IMR-90 (cell line): ENCODE results near the gene CERKL. TPM values are rescaled to one million over a fixed set of nuclear protein-coding genes. Genes with fewer than 3 reads are reported as not detected.

Experiments
- ATAC-seq: fragments of 200-7000 bp; cut with Tn5 transposase; 2 replicates; pipeline ENCODE4 v1.9.1; 2020; ENCODE audit warnings: low read depth, mild to moderate bottlenecking, moderate library complexity
- BruUV-seq: library from RNA; stranded (reverse); fragments of 400-500 nt; replicated peaks from 2 replicates; lab custom pipeline; 2021; lab: Mats Ljungman, UMichigan
- CTCF ChIA-PET: fragments of 300-600 bp; formaldehyde crosslinking; extraction: SDS; loops from one replicate; lab custom pipeline; 2021; ENCODE audit warnings: antibody characterized with exemption; lab: Yijun Ruan, JAX
- POLR2A ChIA-PET: fragments of 300-600 bp; sonication (Branson Sonifier 250); formaldehyde crosslinking; loops from one replicate; lab custom pipeline; 2022; ENCODE audit warnings: antibody characterized with exemption; ENCODE audit not compliant: unreplicated experiment; lab: Charles Lee
- DNase-seq: peaks from one replicate; pipeline ENCODE4 v3.0.0; 2013
- H2AFZ ChIP-seq: replicated peaks from 2 replicates; pipeline ENCODE3; 2013; ENCODE audit warnings: low read length, mild to moderate bottlenecking; ENCODE audit not compliant: poor library complexity
- H2AK5ac ChIP-seq: 2 replicates; pipeline ENCODE4 v1.6.1; 2013; ENCODE audit warnings: low read depth, low read length, inconsistent platforms
- H2AK9ac ChIP-seq: replicated peaks from 2 replicates; pipeline ENCODE3; 2013; ENCODE audit warnings: mild to moderate bottlenecking, low read depth, low read length, moderate library complexity; ENCODE audit not compliant: poor library complexity
- H2BK120ac ChIP-seq: 2 replicates; pipeline ENCODE4 v1.6.1; 2013; ENCODE audit warnings: low read depth, low read length, inconsistent platforms
- H2BK15ac ChIP-seq: 3 replicates; pipeline ENCODE4 v1.6.1; 2013; ENCODE audit warnings: low read depth, low read length, inconsistent platforms
- H2BK20ac ChIP-seq: 2 replicates; pipeline ENCODE4 v1.6.1; 2013; ENCODE audit warnings: low read depth, mild to moderate bottlenecking, inconsistent platforms, low read length, moderate library complexity
- H2BK5ac ChIP-seq: 2 replicates; pipeline ENCODE4 v1.6.1; 2013; ENCODE audit warnings: mild to moderate bottlenecking, low read depth, low read length, inconsistent platforms; ENCODE audit not compliant: poor library complexity, severe bottlenecking
- H3K14ac ChIP-seq: replicated peaks from 2 replicates; pipeline ENCODE4 v1.6.1; 2013; ENCODE audit warnings: low read depth, low read length, inconsistent platforms
- H3K18ac ChIP-seq: 2 replicates; pipeline ENCODE4 v1.6.1; 2013; ENCODE audit warnings: low read depth, low read length, control low read depth
- H3K23ac ChIP-seq: 2 replicates; pipeline ENCODE4 v1.6.1; 2013; ENCODE audit warnings: low read depth, low read length, inconsistent platforms
- H3K27ac ChIP-seq: 2 replicates; pipeline ENCODE4 v1.5.1; 2013; ENCODE audit warnings: mild to moderate bottlenecking, control low read depth, low read length; ENCODE audit not compliant: insufficient read depth
- H3K27me3 ChIP-seq: 2 replicates; pipeline ENCODE4 v1.6.1; 2013; ENCODE audit warnings: low read length; ENCODE audit not compliant: control insufficient read depth, insufficient read depth
- H3K36me3 ChIP-seq: 2 replicates; pipeline ENCODE4 v1.6.1; 2013; ENCODE audit warnings: low read length, mixed read lengths; ENCODE audit not compliant: control insufficient read depth, insufficient read depth
- H3K4ac ChIP-seq: 2 replicates; pipeline ENCODE4 v1.6.1; 2013; ENCODE audit warnings: low read depth, low read length, inconsistent platforms
- H3K4me1 ChIP-seq: 2 replicates; pipeline ENCODE4 v1.6.1; 2013; ENCODE audit warnings: low read length, mixed read lengths; ENCODE audit not compliant: control insufficient read depth, insufficient read depth
- H3K4me2 ChIP-seq: 2 replicates; pipeline ENCODE4 v1.6.1; 2013; ENCODE audit warnings: low read depth, mild to moderate bottlenecking, control low read depth, low read length, moderate library complexity
- H3K4me3 ChIP-seq: 2 replicates; pipeline ENCODE4 v1.5.1; 2013; ENCODE audit warnings: low read depth, mild to moderate bottlenecking, control low read depth, low read length, moderate library complexity; ENCODE audit not compliant: insufficient read depth
- H3K56ac ChIP-seq: 2 replicates; pipeline ENCODE4 v1.6.1; 2013; ENCODE audit warnings: low read length, inconsistent platforms; ENCODE audit not compliant: insufficient read depth; ENCODE audit errors: extremely low read depth
- H3K79me1 ChIP-seq, 2 experiments: 2 replicates each; pipeline ENCODE4 v1.6.1; 2013; ENCODE audit warnings: low read length in 2 of 2, inconsistent platforms in 1 of 2, low read depth in 1 of 2
- H3K9ac ChIP-seq: 2 replicates; pipeline ENCODE4 v1.6.1; 2013; ENCODE audit warnings: low read depth, low read length, control low read depth
- H3K9me1 ChIP-seq: 2 replicates; pipeline ENCODE4 v1.6.1; 2013; ENCODE audit warnings: low read length, inconsistent platforms; ENCODE audit not compliant: insufficient read depth
- H3K9me3 ChIP-seq: 2 replicates; pipeline ENCODE4 v1.6.1; 2013; ENCODE audit warnings: low read length; ENCODE audit not compliant: control insufficient read depth, insufficient read depth
- H4K20me1 ChIP-seq: 2 replicates; pipeline ENCODE4 v1.6.1; 2013; ENCODE audit warnings: low read length, inconsistent platforms; ENCODE audit not compliant: insufficient read depth
- H4K5ac ChIP-seq: 2 replicates; pipeline ENCODE4 v1.6.1; 2013; ENCODE audit warnings: mild to moderate bottlenecking, low read depth, low read length, control low read depth
- H4K8ac ChIP-seq, 2 experiments: 2 replicates each; pipeline ENCODE4 v1.6.1; 2013; ENCODE audit warnings: low read depth in 2 of 2, low read length in 2 of 2, control low read depth in 1 of 2, inconsistent platforms in 1 of 2
- H4K91ac ChIP-seq: 2 replicates; pipeline ENCODE4 v1.6.1; 2013; ENCODE audit warnings: low read depth, low read length, inconsistent platforms; ENCODE audit not compliant: insufficient read depth
- BHLHE40 ChIP-seq: fragments of 150-350 bp; IDR thresholded peaks from 2 replicates; pipeline ENCODE4 v1.6.1; 2016; ENCODE audit warnings: mild to moderate bottlenecking, low read depth, low read length
- CEBPB ChIP-seq: IDR thresholded peaks from 2 replicates; pipeline ENCODE4 v1.6.1; 2012; ENCODE audit warnings: low read depth, low read length, improper control_type of control experiment
- FOS ChIP-seq: fragments of 150-350 bp; IDR thresholded peaks from 2 replicates; pipeline ENCODE4 v1.6.1; 2016; ENCODE audit warnings: low read depth, low read length
- MXI1 ChIP-seq: IDR thresholded peaks from 2 replicates; pipeline ENCODE4 v1.6.1; 2012; ENCODE audit warnings: low read depth, mild to moderate bottlenecking, low read length, moderate library complexity, borderline replicate concordance
- POLR2A ChIP-seq: IDR thresholded peaks from 2 replicates; pipeline ENCODE4 v1.6.1; 2012; ENCODE audit warnings: mild to moderate bottlenecking, low read depth, low read length
- RAD21 ChIP-seq: IDR thresholded peaks from 2 replicates; pipeline ENCODE4 v1.6.1; 2012; ENCODE audit warnings: low read length, improper control_type of control experiment
- RCOR1 ChIP-seq: IDR thresholded peaks from 2 replicates; pipeline ENCODE4 v1.6.1; 2012; ENCODE audit warnings: mild to moderate bottlenecking, low read length, improper control_type of control experiment; ENCODE audit not compliant: insufficient replicate concordance
- SMC3 ChIP-seq: fragments of 150-350 bp; IDR thresholded peaks from 2 replicates; pipeline ENCODE4 v1.6.1; 2016; ENCODE audit warnings: low read depth, mild to moderate bottlenecking, antibody characterized with exemption, low read length, moderate library complexity
- USF2 ChIP-seq: fragments of 150-350 bp; IDR thresholded peaks from 2 replicates; pipeline ENCODE4 v1.6.1; 2017; ENCODE audit warnings: mild to moderate bottlenecking, antibody characterized with exemption, low read length, low read depth
- WGBS, 2 experiments: methylation state at CpG; one replicate each; pipeline versions ENCODE4 v1.1.5 to v1.1.7; 2013; ENCODE audit warnings: missing lambda C conversion rate in 2 of 2; ENCODE audit not compliant: insufficient read length in 1 of 2; ENCODE audit errors: extremely low coverage in 2 of 2; 5-methylcytosine and 5-hydroxymethylcytosine counted together
- dilution Hi-C: fragments of 300-500 bp; cut with HindIII; formaldehyde crosslinking; loops from one replicate; pipeline ENCODE4 v1.14.3; 2018; ENCODE audit warnings: low sequenced_read_pairs; ENCODE audit not compliant: unreplicated experiment
- in situ Hi-C: fragments of 300-500 bp; cut with MboI; formaldehyde crosslinking; loops from 3 replicates; pipeline ENCODE4 v1.14.3; 2019; ENCODE audit warnings: low sequenced_read_pairs, inconsistent platforms, mixed read lengths
- intact Hi-C: fragments of 100-400 bp; cut with micrococcal nuclease; formaldehyde crosslinking; loops from 2 replicates; pipeline ENCODE4 v1.10.0; 2022
- polyA plus RNA-seq, 3 experiments: library from polyadenylated mRNA; depleted of rRNA; stranded (reverse); fragments of >200 nt; gene quantifications; 2 replicates each; pipeline ENCODE4 v1.2.3, GENCODE V29; 2012; ENCODE audit warnings: low replicate concordance in 1 of 3
- total RNA-seq: library from RNA; depleted of rRNA; stranded (reverse); fragments of >200 nt; gene quantifications from 2 replicates; pipeline ENCODE4 v1.2.3, GENCODE V29; 2012
- TF ChIP-seq, protein P1 (sequence below): conservative IDR thresholded peaks from 2 replicates; pipeline ENCODE4 v1.5.1; 2012; ENCODE audit warnings: mild to moderate bottlenecking, low read depth, low read length, improper control_type of control experiment
- TF ChIP-seq, protein P2 (sequence below): fragments of 150-350 bp; IDR thresholded peaks from 2 replicates; pipeline ENCODE4 v1.6.1; 2016; ENCODE audit warnings: low read depth, mild to moderate bottlenecking, low read length, moderate library complexity, borderline replicate concordance

The CERKL gene
- total and polyA plus RNA-seq, 2 of the 4 experiments (the other 2 are of a cell fraction), result under 0.01 TPM; not detected in 1

DNA sequence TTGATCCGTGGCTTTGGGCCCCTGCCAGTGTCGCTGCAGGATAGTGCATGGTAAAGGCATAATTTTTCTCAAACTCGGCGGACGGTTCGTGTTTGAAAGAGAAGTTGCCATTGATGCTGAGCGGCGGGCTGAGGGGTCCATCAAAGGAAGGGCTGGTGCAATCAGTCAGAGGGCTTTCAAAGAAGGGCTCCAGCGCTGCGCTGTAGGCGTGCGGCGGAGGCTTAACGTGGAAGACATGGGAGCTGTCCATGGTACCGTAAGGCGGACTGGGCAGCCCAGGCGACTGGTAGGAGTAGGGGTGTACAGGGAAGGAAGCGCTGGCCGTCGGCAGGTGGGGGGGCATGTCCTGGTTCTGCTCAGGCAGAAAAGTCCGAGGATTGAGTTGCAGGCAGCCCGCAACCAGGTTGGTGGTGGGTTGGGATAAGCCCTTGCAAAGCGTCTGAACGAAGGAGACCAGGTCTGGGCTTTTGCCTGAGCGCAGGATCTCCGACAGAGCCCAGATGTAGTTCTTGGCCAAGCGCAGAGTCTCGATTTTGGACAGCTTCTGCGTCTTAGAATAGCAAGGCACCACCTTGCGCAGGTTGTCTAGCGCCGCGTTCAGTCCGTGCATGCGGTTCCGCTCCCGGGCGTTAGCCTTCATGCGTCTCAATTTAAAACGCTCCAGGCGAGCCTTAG, 21.1 kb upstream of the CERKL start:
- Histone ChIP-seq H3K4ac (no peak overlapping the region), H3K56ac (no peak overlapping the region), H3K9me1 (peaks cover 3% of the 10 kb centered on the region; the same call in 1 of the 2 replicates), H3K23ac (no peak overlapping the region), H3K27ac (no peak overlapping the region), H3K36me3 (no peaks in the 10 kb centered on the region), H3K9ac (no peak overlapping the region), H4K8ac (no peak overlapping the region), H3K4me2 (no peak overlapping the region), H3K79me1 (no peaks in the 10 kb centered on the region), H2BK20ac (no peak overlapping the region), H3K4me1 (no peaks in the 10 kb centered on the region; the same call in 1 of the 2 replicates), H3K4me3 (no peak overlapping the region), H3K27me3 (peaks cover 48% of the 10 kb centered on the region), H2BK15ac (no peak overlapping the region), H2AK9ac (peak overlapping the region; percentile 72), H4K20me1 (no peaks in the 10 kb centered on the region), H4K5ac (no peak overlapping the region), H3K9me3 (peaks cover 17% of the 10 kb centered on the region), H4K91ac (no peak overlapping the region), H2BK5ac (no peak overlapping the region), H2AK5ac (no peak overlapping the region), H2AFZ (peak overlapping the region; percentile 34), H2BK120ac (no peak overlapping the region), H3K18ac (no peak overlapping the region), H3K14ac (no peak overlapping the region)
- ATAC-seq, result peak; percentile 96
- DNase-seq, result peak; percentile 78
- in situ Hi-C loops, result no loop called here
- dilution Hi-C loops, result no loop called here
- ChIA-PET CTCF (interaction anchor here (0.6 kb wide), 1 partner anchor 810 kb away, joined by 3 read pairs; no protein-coding TSS in a partner anchor), POLR2A (no interaction called here)
- intact Hi-C loops, result no loop called here
- no TSS peak for BruUV-seq
- WGBS, 2 experiments, result 9% methylated on average over 35 of the region's 41 CpGs; no CpG with 5 or more reads in 1 of the 2 experiments
- TF ChIP-seq RCOR1, result peak; percentile 15
- no peak for TF ChIP-seq BHLHE40
- TF ChIP-seq FOS, result no peak
- TF ChIP-seq RAD21, result no peak
- TF ChIP-seq CEBPB, result no peak
- TF ChIP-seq, protein P1, sequence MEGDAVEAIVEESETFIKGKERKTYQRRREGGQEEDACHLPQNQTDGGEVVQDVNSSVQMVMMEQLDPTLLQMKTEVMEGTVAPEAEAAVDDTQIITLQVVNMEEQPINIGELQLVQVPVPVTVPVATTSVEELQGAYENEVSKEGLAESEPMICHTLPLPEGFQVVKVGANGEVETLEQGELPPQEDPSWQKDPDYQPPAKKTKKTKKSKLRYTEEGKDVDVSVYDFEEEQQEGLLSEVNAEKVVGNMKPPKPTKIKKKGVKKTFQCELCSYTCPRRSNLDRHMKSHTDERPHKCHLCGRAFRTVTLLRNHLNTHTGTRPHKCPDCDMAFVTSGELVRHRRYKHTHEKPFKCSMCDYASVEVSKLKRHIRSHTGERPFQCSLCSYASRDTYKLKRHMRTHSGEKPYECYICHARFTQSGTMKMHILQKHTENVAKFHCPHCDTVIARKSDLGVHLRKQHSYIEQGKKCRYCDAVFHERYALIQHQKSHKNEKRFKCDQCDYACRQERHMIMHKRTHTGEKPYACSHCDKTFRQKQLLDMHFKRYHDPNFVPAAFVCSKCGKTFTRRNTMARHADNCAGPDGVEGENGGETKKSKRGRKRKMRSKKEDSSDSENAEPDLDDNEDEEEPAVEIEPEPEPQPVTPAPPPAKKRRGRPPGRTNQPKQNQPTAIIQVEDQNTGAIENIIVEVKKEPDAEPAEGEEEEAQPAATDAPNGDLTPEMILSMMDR, result no peak
- TF ChIP-seq SMC3, result no peak
- no peak for TF ChIP-seq POLR2A
- TF ChIP-seq, protein P2, sequence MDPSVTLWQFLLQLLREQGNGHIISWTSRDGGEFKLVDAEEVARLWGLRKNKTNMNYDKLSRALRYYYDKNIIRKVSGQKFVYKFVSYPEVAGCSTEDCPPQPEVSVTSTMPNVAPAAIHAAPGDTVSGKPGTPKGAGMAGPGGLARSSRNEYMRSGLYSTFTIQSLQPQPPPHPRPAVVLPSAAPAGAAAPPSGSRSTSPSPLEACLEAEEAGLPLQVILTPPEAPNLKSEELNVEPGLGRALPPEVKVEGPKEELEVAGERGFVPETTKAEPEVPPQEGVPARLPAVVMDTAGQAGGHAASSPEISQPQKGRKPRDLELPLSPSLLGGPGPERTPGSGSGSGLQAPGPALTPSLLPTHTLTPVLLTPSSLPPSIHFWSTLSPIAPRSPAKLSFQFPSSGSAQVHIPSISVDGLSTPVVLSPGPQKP, result no peak
- TF ChIP-seq MXI1, result peak; percentile 80
- TF ChIP-seq USF2, result no peak
